ENCODE results near the gene TM6SF1. TPM values are rescaled to one million over a fixed set of nuclear protein-coding genes. Genes with fewer than 3 reads are reported as not detected.

TM6SF1 gene
- total and polyA plus RNA-seq, 2 of the 8 experiments (the other 6 are each of a cell fraction or from before 2014, with no cell fraction given), result 0.74 to 1.0 TPM

DNA sequence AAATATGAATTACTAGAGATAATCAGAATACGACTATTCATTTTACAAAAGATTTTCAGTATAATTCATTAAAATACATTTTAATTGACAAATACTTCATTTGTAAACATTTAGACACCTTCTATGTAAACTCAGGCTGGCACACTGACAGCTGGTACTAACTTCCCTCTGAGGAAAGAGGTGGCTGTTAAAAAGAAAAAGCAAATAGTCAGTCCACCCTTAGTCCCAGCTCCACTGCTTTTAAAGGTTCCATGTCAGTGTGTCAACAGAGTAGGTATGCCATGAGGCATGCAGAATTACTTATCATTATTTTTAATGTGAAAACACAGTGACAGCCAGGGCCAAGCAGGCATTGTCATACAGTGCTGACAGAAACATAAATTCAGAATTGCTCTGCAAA, 16.1 kb downstream of the TM6SF1 start:
- 88% methylated on average over 1 of the region's 1 CpG; no CpG with 5 or more reads in 1 of the 2 experiments for WGBS, 2 experiments (ENCODE audit: extremely low coverage in 1 of 2, insufficient coverage in 1 of 2, insufficient read length in 1 of 2, insufficient replicate concordance in 2 of 2, low coverage in 1 of 2, low lambda C conversion rate in 2 of 2, missing lambda C conversion rate in 1 of 2)
- H3K23ac ChIP-seq (ENCODE audit: insufficient read length), result no peak overlapping the region

More for the DNA sequence above, 16.1 kb downstream of the TM6SF1 start:
- Histone ChIP-seq H3K27me3 (replicated peaks in 1 of 4; ENCODE audit: control insufficient read depth in 3 of 4, extremely low read depth in 1 of 4, insufficient read depth in 3 of 4, low read length in 3 of 4) (no peaks in the 10 kb centered on the region; a peak in 1 of 7 replicates), H4K5ac (ENCODE audit: insufficient read length, low read depth, low read length) (no peak overlapping the region), H3K4me3 (ENCODE audit: extremely low read depth in 1 of 4, insufficient read depth in 2 of 4, low read depth in 3 of 4, low read length in 4 of 4) (no peak overlapping the region), H2AFZ (ENCODE audit: low read length) (no peak overlapping the region), H3K18ac (ENCODE audit: extremely low read depth, low read length) (no peak overlapping the region), H2BK20ac (ENCODE audit: low read length) (no peak overlapping the region), H3K36me3 (ENCODE audit: control insufficient read depth in 2 of 4, insufficient read depth in 4 of 4, low read length in 3 of 4) (no peaks in the 10 kb centered on the region), H2BK5ac (ENCODE audit: low read depth, low read length) (no peak overlapping the region), H3K9me3 (ENCODE audit: insufficient read depth in 2 of 2, low read depth in 1 of 2, low read length in 1 of 2) (no peaks in the 10 kb centered on the region), H2BK15ac (ENCODE audit: low read length) (no peak overlapping the region), H2AK5ac (ENCODE audit: low read depth, low read length) (no peak overlapping the region), H3K9ac (replicated peaks in 1 of 4; ENCODE audit: extremely low read depth in 1 of 4, low read depth in 3 of 4, low read length in 3 of 4) (no peak overlapping the region), H3K56ac (replicated peaks; ENCODE audit: insufficient read length, low read depth, low read length) (no peak overlapping the region), H3K4me1 (replicated peaks in 1 of 4; ENCODE audit: control insufficient read depth in 3 of 4, insufficient read depth in 4 of 4, low read length in 3 of 4) (no peaks in the 10 kb centered on the region), H3K23me2 (ENCODE audit: low read depth, low read length) (no peaks in the 10 kb centered on the region), H4K91ac (replicated peaks; ENCODE audit: insufficient read length, low read length) (no peak overlapping the region), H2BK12ac (ENCODE audit: low read depth, low read length) (no peak overlapping the region), H2BK120ac (replicated peaks; ENCODE audit: low read depth, low read length) (no peak overlapping the region), H3K79me1 (ENCODE audit: low read depth, low read length) (no peaks in the 10 kb centered on the region; the same call in 1 of the 2 replicates), H3K4me2 (ENCODE audit: insufficient read depth in 1 of 2, low read depth in 2 of 2, low read length in 2 of 2) (no peak overlapping the region), H4K20me1 (replicated peaks in 1 of 2; ENCODE audit: control insufficient read depth in 1 of 2, insufficient read depth in 2 of 2, low read length in 2 of 2) (no peaks in the 10 kb centered on the region), H4K8ac (ENCODE audit: extremely low read depth, insufficient read depth, low read length) (no peak overlapping the region), H3K79me2 (ENCODE audit: control insufficient read depth in 1 of 2, insufficient read depth in 2 of 2, low read length in 2 of 2) (no peaks in the 10 kb centered on the region), H3K14ac (ENCODE audit: insufficient read length) (no peak overlapping the region), H3K4ac (replicated peaks; ENCODE audit: insufficient read length, low read depth, low read length) (no peak overlapping the region), H3K27ac (ENCODE audit: low read depth, low read length) (no peak overlapping the region)
- ChIA-PET POLR2A (ENCODE audit: partially characterized antibody) (no interaction called here), CTCF (ENCODE audit: partially characterized antibody) (no interaction called here)
- no peak for DNase-seq (ENCODE audit: low read depth in 1 of 2, low spot score in 2 of 2)
- no peak for FAIRE-seq
- TF ChIP-seq TAF7 (optimal IDR thresholded peaks at IDR 0.05; ENCODE audit: borderline replicate concordance, low read depth, low read length) (no peak), CEBPB (IDR thresholded peaks at IDR 0.05; ENCODE audit: low read depth, low read length) (no peak), EZH2 (IDR thresholded peaks at IDR 0.05; ENCODE audit: low read depth, low read length, severe bottlenecking) (no peak), HDAC6 (IDR thresholded peaks at IDR 0.05; ENCODE audit: low read depth, low read length) (no peak), CTCF (IDR thresholded peaks at IDR 0.05; ENCODE audit: control extremely low read depth in 1 of 3, insufficient read depth in 1 of 3, low read depth in 1 of 3, low read length in 3 of 3) (no peak), KDM5A (IDR thresholded peaks at IDR 0.05; ENCODE audit: low read length) (no peak)

All from H1 (cell line).